AG04449 (cell line): Measurements from ENCODE around the gene UGT1A7.

Experiments used
- CTCF ChIA-PET: fragments of 350-600 bp; formaldehyde crosslinking; extraction: SDS; loops from one replicate; lab custom pipeline; 2021; ENCODE audit warnings: antibody characterized with exemption; lab: Yijun Ruan, JAX
- POLR2A ChIA-PET: fragments of 400-600, 350-600 bp; formaldehyde crosslinking; extraction: SDS; loops from one replicate; lab custom pipeline; 2020; ENCODE audit warnings: antibody characterized with exemption, inconsistent platforms; lab: Yijun Ruan, JAX
- DNase-seq: peaks from one replicate; pipeline ENCODE4 v3.0.0-alpha.2; 2010; ENCODE audit warnings: low read depth, low spot score
- H3K4me3 ChIP-seq: 2 replicates; pipeline ENCODE4 v1.5.1; 2011; ENCODE audit warnings: low read depth, mild to moderate bottlenecking, control low read depth, low read length
- TF ChIP-seq, protein P1 (sequence below): IDR thresholded peaks from one replicate; pipeline ENCODE4 v1.5.1; 2011; ENCODE audit warnings: mild to moderate bottlenecking, moderate library complexity, low read length, control low read depth, inconsistent platforms; ENCODE audit not compliant: insufficient read depth; ENCODE audit errors: missing control alignments

UGT1A7 gene

DNA sequence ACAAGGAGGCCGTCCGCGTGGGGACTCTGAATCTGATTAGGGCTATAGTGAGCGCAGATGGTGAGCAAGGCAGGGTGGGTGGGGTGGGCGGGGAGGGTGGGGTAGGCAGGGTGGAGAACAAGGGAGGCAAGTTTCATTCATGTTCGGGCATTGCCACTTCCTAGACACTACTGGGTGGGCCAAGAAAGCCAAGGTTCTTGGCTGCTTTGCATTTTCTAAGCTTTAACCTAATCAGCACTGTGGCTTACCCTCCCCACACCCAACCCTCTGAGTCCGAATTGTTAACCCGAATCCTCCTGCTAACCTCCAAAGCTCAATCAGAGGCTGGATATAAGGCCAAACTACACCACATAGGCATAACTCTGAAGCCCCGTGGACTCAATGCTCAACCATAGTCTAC, 114.6 kb downstream of the UGT1A7 start:
- TF ChIP-seq, protein P1, sequence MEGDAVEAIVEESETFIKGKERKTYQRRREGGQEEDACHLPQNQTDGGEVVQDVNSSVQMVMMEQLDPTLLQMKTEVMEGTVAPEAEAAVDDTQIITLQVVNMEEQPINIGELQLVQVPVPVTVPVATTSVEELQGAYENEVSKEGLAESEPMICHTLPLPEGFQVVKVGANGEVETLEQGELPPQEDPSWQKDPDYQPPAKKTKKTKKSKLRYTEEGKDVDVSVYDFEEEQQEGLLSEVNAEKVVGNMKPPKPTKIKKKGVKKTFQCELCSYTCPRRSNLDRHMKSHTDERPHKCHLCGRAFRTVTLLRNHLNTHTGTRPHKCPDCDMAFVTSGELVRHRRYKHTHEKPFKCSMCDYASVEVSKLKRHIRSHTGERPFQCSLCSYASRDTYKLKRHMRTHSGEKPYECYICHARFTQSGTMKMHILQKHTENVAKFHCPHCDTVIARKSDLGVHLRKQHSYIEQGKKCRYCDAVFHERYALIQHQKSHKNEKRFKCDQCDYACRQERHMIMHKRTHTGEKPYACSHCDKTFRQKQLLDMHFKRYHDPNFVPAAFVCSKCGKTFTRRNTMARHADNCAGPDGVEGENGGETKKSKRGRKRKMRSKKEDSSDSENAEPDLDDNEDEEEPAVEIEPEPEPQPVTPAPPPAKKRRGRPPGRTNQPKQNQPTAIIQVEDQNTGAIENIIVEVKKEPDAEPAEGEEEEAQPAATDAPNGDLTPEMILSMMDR, result no peak
- H3K4me3 ChIP-seq, result no peak overlapping the region
- ChIA-PET CTCF (no interaction called here), POLR2A (no interaction called here)
- DNase-seq, result no peak

DNA sequence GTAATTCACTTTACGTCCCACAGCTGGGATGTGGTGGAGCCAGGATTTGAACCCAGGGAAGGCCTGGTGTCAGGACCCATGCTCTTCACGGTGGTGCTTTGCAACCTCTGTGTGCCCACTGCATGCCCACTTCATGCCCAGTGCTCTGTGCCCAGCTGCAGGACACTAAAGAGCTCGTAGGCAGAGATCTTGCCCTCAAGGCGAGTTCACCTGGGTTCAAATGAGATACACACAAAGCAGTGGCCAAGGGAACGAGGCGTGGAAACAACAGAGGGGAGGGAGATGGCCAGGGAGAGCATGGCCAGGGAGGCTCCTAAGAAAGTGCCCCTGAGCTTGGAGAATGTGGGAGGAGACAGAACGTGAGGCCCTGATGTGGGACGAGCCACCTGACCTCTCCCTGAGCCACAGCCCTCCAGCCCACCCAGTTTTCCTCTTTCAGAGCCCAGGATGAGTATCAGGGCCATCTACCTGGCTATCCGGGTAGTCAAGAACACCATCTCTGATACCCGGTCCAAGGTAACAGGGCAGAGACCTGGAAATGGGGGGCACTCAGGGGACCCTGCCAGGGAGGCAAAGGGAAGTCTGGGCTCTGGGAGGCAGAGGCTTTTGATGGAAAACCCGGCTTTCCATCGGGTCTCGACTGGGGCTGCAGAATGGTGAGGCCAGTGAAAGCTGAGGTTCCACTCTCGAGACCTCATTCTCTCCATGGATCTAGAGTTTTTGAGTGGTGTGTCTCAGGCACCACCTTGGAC, 116.8 kb downstream of the UGT1A7 start:
- POLR2A ChIA-PET, result no interaction called here
- TF ChIP-seq, protein P1, result no peak
- H3K4me3 ChIP-seq, result no peak overlapping the region
- no peak for DNase-seq
- CTCF ChIA-PET, result no interaction called here

DNA sequence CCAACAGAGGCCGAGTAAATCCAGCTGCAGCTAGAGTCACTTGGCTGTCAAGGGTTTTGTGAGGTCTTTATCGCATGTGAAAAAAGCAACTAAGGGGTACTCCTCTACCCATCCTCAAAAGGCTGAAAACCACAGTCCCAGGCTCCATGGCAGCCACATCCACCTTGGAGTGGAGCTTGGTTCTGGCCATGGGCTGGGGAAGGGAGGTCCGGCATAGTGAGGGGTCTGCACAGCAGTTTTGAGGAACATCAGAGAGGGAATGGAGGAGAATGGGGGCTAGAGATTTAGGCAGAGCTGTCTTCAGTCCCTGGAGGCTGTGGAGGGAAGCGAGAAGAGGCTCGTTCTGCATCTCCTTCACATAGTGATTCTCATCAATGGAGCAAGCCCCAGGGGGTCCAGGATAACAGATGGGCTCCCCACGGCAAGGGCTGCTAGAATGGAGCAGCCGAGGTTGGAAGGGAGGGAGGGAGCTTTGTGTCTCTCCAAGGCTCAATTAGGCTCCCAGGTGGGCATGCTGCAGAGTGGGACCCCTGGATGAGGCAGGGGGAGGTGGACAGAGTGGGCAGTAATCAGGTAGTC, 117.5 kb downstream of the UGT1A7 start:
- no peak for DNase-seq
- ChIA-PET CTCF (no interaction called here), POLR2A (no interaction called here)
- no peak overlapping the region for H3K4me3 ChIP-seq
- TF ChIP-seq, protein P1, result no peak

DNA sequence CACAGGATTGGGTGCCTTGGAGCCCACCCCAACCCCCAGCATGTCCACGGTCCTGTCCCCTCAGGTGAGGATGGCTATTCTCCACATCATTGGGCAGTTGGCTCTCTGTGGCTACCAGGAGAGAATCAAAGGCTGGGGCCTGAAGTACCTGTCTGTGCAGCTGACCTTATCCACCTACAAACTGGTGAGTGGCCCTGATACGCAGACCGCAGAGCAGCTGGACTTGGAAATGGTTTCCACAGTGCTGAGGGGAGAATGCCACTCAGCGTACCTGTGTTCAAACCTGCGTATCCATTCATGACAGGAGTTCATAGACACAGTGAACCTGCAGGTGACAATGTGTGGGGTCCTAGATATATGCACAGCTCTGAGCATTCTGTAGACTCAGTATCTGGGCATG, 118.0 kb downstream of the UGT1A7 start:
- CTCF ChIA-PET, result no interaction called here
- no peak overlapping the region for H3K4me3 ChIP-seq
- POLR2A ChIA-PET, result no interaction called here
- no peak for DNase-seq
- TF ChIP-seq, protein P1, result no peak

DNA sequence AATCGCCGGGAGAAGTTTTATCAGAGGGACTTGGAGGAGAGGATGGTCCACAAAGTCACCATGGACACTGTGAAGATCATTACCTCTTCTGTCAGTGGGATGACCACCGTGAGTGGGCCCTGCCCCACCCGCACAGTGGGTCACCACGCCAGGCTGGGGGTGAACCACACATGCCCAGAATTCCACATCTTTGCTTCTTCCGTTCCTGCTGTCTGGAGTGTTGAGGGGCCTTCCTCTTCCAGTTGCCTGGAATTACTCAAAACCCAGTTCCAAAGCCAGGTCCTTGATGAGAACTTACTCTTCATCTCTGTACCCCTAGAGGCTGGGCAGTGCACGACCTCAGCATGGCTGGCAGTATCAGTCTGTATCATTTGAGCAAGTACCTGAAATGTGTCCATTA, 118.5 kb downstream of the UGT1A7 start:
- CTCF ChIA-PET, result no interaction called here
- DNase-seq, result no peak
- POLR2A ChIA-PET, result no interaction called here
- TF ChIP-seq, protein P1, result no peak
- no peak overlapping the region for H3K4me3 ChIP-seq

DNA sequence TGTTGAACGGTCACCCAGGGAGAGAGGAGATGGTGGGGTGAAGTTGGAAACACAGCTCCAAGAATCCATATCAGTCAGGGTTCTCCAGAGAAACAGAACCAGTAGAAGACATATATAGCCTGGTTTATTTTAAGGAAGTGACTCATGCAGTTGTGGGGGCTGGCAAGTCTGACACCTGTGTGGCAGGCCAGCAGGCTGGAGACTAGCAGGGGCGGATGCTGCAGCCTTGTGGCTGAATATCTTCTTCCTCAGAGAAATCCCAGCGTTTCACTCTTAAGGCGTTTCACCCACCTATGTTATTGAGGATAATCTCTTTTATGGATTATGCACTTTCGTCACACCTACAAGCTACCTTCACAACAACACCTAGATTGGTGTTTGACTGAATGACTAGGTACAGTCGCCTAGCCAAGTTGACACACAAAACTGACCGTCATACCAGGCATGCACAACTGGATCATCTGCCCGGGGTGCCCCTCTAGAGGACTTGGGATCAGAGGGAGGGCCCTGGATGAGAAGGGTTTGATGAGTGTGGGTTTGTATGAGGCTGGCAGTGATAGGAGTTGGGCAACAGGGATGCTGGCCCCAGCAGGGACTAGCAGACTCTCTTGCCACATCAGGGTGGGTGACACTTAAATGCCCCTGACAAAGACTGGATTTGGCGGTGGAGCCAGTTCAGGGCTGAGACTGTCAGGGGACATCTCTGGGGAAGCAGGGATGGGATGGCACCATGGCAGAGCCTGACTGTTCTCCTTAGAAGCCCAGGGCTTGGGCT, 119.8 kb downstream of the UGT1A7 start:
- no peak overlapping the region for H3K4me3 ChIP-seq
- ChIA-PET CTCF (no interaction called here), POLR2A (no interaction called here)
- TF ChIP-seq, protein P1, result no peak
- no peak for DNase-seq
